ENCODE data around the gene TFF2.

DNA sequence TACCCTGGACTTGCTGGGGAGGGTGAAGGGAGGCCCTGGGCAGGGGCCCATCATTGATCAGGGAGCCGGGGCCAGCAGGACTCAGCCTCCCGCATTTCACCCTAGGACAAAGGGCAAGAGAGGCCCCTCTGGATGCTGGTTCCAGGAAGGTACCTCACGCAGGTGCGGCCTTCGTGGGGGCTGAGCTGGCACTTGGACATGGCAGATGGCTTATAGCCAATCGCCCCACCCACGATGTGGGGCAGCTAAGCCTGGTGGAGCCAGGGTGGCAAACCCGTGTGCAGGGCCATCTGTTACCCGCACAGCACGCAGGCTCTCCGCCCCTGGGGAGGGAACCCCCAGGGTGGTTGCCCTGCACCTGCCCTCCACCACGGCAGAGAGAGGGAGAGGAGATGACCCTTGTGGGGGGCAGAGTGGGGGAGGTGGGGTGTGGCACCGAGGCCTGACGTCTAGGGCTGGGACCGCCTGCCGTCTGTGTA, 38.1 kb downstream of the TFF2 start:
- TF ChIP-seq, protein P1, sequence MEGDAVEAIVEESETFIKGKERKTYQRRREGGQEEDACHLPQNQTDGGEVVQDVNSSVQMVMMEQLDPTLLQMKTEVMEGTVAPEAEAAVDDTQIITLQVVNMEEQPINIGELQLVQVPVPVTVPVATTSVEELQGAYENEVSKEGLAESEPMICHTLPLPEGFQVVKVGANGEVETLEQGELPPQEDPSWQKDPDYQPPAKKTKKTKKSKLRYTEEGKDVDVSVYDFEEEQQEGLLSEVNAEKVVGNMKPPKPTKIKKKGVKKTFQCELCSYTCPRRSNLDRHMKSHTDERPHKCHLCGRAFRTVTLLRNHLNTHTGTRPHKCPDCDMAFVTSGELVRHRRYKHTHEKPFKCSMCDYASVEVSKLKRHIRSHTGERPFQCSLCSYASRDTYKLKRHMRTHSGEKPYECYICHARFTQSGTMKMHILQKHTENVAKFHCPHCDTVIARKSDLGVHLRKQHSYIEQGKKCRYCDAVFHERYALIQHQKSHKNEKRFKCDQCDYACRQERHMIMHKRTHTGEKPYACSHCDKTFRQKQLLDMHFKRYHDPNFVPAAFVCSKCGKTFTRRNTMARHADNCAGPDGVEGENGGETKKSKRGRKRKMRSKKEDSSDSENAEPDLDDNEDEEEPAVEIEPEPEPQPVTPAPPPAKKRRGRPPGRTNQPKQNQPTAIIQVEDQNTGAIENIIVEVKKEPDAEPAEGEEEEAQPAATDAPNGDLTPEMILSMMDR (IDR thresholded peaks at IDR 0.05): no peak
- TF ChIP-seq, protein P2, sequence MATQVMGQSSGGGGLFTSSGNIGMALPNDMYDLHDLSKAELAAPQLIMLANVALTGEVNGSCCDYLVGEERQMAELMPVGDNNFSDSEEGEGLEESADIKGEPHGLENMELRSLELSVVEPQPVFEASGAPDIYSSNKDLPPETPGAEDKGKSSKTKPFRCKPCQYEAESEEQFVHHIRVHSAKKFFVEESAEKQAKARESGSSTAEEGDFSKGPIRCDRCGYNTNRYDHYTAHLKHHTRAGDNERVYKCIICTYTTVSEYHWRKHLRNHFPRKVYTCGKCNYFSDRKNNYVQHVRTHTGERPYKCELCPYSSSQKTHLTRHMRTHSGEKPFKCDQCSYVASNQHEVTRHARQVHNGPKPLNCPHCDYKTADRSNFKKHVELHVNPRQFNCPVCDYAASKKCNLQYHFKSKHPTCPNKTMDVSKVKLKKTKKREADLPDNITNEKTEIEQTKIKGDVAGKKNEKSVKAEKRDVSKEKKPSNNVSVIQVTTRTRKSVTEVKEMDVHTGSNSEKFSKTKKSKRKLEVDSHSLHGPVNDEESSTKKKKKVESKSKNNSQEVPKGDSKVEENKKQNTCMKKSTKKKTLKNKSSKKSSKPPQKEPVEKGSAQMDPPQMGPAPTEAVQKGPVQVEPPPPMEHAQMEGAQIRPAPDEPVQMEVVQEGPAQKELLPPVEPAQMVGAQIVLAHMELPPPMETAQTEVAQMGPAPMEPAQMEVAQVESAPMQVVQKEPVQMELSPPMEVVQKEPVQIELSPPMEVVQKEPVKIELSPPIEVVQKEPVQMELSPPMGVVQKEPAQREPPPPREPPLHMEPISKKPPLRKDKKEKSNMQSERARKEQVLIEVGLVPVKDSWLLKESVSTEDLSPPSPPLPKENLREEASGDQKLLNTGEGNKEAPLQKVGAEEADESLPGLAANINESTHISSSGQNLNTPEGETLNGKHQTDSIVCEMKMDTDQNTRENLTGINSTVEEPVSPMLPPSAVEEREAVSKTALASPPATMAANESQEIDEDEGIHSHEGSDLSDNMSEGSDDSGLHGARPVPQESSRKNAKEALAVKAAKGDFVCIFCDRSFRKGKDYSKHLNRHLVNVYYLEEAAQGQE (IDR thresholded peaks at IDR 0.05; ENCODE audit: insufficient read depth in 1 of 2, low read depth in 2 of 2, low read length in 1 of 2): no peak
- TF ChIP-seq SIN3A (IDR thresholded peaks at IDR 0.05; ENCODE audit: borderline replicate concordance, insufficient read depth, low read depth, low read length): no peak

All from Panc1 (cell line).